Sigmoid colon (tissue), 7 donors: Measurements from ENCODE around the gene GSTP1. TPM values are rescaled to one million over a fixed set of nuclear protein-coding genes. Genes with fewer than 3 reads are reported as not detected.
"Not testable (repeated sequence)": the region's sequence is repeated elsewhere in the genome, so short reads cannot be mapped to it uniquely, and the experiment has no call there.

Source experiments
- DNase-seq: peaks from one replicate; pipeline ENCODE4 v3.0.0-alpha.2; 2019
- H3K27ac ChIP-seq, 4 donors: fragments of 200-600 bp; sonication (generic); one replicate each; pipeline ENCODE4 v1.5.1; 2016 to 2019; ENCODE audit warnings: mild to moderate bottlenecking in 1 of 4
- H3K27me3 ChIP-seq, 3 donors: fragments of 200-600 bp; sonication (generic); one replicate each; pipeline ENCODE4 v1.5.1; 2019; ENCODE audit warnings: mild to moderate bottlenecking in 1 of 3
- H3K36me3 ChIP-seq, 4 donors: fragments of 200-600 bp; sonication (generic); one replicate each; pipeline ENCODE4 v1.5.1; 2016 to 2019
- H3K4me1 ChIP-seq, 4 donors: fragments of 200-600 bp; sonication (generic); one replicate each; pipeline ENCODE4 v1.5.1; 2017 to 2019
- H3K4me3 ChIP-seq, 4 donors: fragments of 200-600 bp; sonication (generic); one replicate each; pipeline ENCODE4 v1.5.1; 2017 to 2019; ENCODE audit warnings: mild to moderate bottlenecking in 2 of 4, moderate library complexity in 1 of 4
- H3K9me3 ChIP-seq, 4 donors: fragments of 200-600 bp in 3 of 4; sonication (generic) in 3 of 4; one replicate each; pipeline versions ENCODE4 v1.5.1 to v1.6.1; 2013 to 2019
- EP300 ChIP-seq, 4 donors: sonication (generic); formaldehyde crosslinking; IDR thresholded peaks; one replicate each; pipeline ENCODE4 v1.6.1; 2017; ENCODE audit warnings: antibody characterized with exemption in 4 of 4
- POLR2A ChIP-seq, 2 donors: fragments of 450-650 bp; IDR thresholded peaks; one replicate each; pipeline ENCODE4 v1.6.1; 2016; ENCODE audit warnings: antibody characterized with exemption in 2 of 2, mild to moderate bottlenecking in 2 of 2, moderate library complexity in 2 of 2
- POLR2AphosphoS5 ChIP-seq, 4 donors: sonication (generic); formaldehyde crosslinking; IDR thresholded peaks; one replicate each; pipeline ENCODE4 v1.6.1; 2017; ENCODE audit warnings: antibody characterized with exemption in 4 of 4
- WGBS, 2 donors: extraction: QIAGEN DNeasy Blood & Tissue Kit; methylation state at CpG; one replicate each; pipeline ENCODE4 v1.1.7; 2013; 5-methylcytosine and 5-hydroxymethylcytosine counted together
- intact Hi-C: fragments of 100-400 bp; cut with DNase I; formaldehyde crosslinking; loops from one replicate; pipeline ENCODE4 v1.15.1; 2023
- polyA plus RNA-seq, 3 donors: library from polyadenylated mRNA; stranded (reverse); fragments of 200-250 nt; gene quantifications; one replicate each; pipeline ENCODE4 v1.2.3, GENCODE V29; 2013
- total RNA-seq, 4 donors: library from RNA; depleted of rRNA; stranded (reverse); fragments of >200 nt; gene quantifications; one replicate each; pipeline ENCODE4 v1.1.0, GENCODE V29; 2016
- TF ChIP-seq, protein P1 (sequence below), 4 experiments: fragments of 450-650 bp in 3 of 4; fragments of 200-600 bp in 1 of 4; IDR thresholded peaks; one replicate each; pipeline ENCODE4 v1.5.1; 2016 to 2019; ENCODE audit warnings: antibody characterized with exemption in 4 of 4, mild to moderate bottlenecking in 3 of 4, moderate library complexity in 2 of 4
- donor health status: healthy with polysubstance abuse.
- donor health status: Bipolar disorder and iron deficiency.
- donor health status: healthy.

GSTP1 gene
- total and polyA plus RNA-seq, 7 donors = 349 to 717 (median 584) TPM

GRCh38 chr11:67601098-67601497 lies 17.5 kb downstream of the GSTP1 start:
- TF ChIP-seq EP300 (IDR thresholded peaks at IDR 0.05) = no peak
- TF ChIP-seq, protein P1, sequence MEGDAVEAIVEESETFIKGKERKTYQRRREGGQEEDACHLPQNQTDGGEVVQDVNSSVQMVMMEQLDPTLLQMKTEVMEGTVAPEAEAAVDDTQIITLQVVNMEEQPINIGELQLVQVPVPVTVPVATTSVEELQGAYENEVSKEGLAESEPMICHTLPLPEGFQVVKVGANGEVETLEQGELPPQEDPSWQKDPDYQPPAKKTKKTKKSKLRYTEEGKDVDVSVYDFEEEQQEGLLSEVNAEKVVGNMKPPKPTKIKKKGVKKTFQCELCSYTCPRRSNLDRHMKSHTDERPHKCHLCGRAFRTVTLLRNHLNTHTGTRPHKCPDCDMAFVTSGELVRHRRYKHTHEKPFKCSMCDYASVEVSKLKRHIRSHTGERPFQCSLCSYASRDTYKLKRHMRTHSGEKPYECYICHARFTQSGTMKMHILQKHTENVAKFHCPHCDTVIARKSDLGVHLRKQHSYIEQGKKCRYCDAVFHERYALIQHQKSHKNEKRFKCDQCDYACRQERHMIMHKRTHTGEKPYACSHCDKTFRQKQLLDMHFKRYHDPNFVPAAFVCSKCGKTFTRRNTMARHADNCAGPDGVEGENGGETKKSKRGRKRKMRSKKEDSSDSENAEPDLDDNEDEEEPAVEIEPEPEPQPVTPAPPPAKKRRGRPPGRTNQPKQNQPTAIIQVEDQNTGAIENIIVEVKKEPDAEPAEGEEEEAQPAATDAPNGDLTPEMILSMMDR (IDR thresholded peaks at IDR 0.05) = no peak
- no peak for TF ChIP-seq POLR2A (IDR thresholded peaks at IDR 0.05)
- TF ChIP-seq POLR2AphosphoS5 (IDR thresholded peaks at IDR 0.05) = no peak
- DNase-seq = no peak
- Histone ChIP-seq H3K9me3 (no peaks in the 10 kb centered on the region), H3K27ac (no peak overlapping the region), H3K4me1 (peaks cover 0 to 3% (median 2%) of the 10 kb centered on the region in 4 donors), H3K27me3 (no peaks in the 10 kb centered on the region), H3K4me3 (no peak overlapping the region), H3K36me3 (no peaks in the 10 kb centered on the region)
- intact Hi-C loops = no loop called here
- WGBS, 2 donors = 94 to 96% methylated on average over 7 of the region's 7 CpGs

- H3K9me3 ChIP-seq, H3K4me3 ChIP-seq, H3K27ac ChIP-seq, intact Hi-C loops, DNase-seq, H3K27me3 ChIP-seq: not testable (repeated sequence)
- peaks cover under 1 to 10% (median 2%) of the 10 kb centered on the region in 4 donors for H3K36me3 ChIP-seq
- peaks cover 0 to 20% (median 19%) of the 10 kb centered on the region in 4 donors for H3K4me1 ChIP-seq
- WGBS, 2 donors = 72 to 73% methylated on average over 2 of the region's 4 CpGs
These were observed 20.5 kb downstream of the GSTP1 start for GRCh38 chr11:67604119-67604518.

DNA sequence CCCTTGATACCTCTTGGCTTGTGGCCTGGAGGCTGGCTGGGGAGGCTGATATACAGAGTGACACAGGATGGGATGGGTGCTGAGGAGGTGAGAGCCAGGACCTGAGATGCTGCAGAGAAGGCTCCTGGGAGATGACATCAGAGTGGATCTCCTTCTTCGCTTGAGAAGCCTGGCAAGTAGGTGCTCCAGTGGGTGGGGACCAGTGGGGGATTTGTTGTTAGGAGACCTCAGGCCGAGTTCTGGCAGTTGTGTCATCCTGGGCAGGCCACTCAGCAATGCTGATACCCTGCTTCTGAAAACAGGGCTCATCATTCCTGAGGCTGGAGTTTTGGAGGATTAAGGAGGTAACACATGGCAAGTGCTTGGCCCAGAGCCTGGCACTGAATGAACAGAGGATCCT lies 21.2 kb downstream of the GSTP1 start:
- no peaks in the 10 kb centered on the region for H3K9me3 ChIP-seq
- intact Hi-C loops = no loop called here
- H3K4me1 ChIP-seq = peaks cover 0 to 20% (median 19%) of the 10 kb centered on the region in 4 donors
- no peak for TF ChIP-seq EP300 (IDR thresholded peaks at IDR 0.05)
- no peak for TF ChIP-seq POLR2AphosphoS5 (IDR thresholded peaks at IDR 0.05)
- no peak for TF ChIP-seq POLR2A (IDR thresholded peaks at IDR 0.05)
- TF ChIP-seq, protein P1 (IDR thresholded peaks at IDR 0.05) = no peak
- WGBS, 2 donors = 95 to 96% methylated on average over 2 of the region's 2 CpGs
- no peak overlapping the region for H3K4me3 ChIP-seq
- peaks cover 3 to 17% (median 6%) of the 10 kb centered on the region in 4 donors for H3K36me3 ChIP-seq
- H3K27me3 ChIP-seq = no peaks in the 10 kb centered on the region
- H3K27ac ChIP-seq = no peak overlapping the region
- no peak for DNase-seq

- Histone ChIP-seq H3K27me3 (no peaks in the 10 kb centered on the region), H3K9me3 (no peaks in the 10 kb centered on the region), H3K4me1 (peaks cover 0 to 20% (median 19%) of the 10 kb centered on the region in 4 donors), H3K36me3 (peaks cover 7 to 23% (median 9%) of the 10 kb centered on the region in 4 donors), H3K4me3 (no peak overlapping the region), H3K27ac (peak overlapping the region in 1 of 4 donors; percentile 94)
- 66 to 78% methylated on average over 11 of the region's 11 CpGs for WGBS, 2 donors
- no peak for DNase-seq
- TF ChIP-seq POLR2AphosphoS5 (IDR thresholded peaks at IDR 0.05) (no peak), EP300 (IDR thresholded peaks at IDR 0.05) (no peak), POLR2A (IDR thresholded peaks at IDR 0.05) (no peak)
- TF ChIP-seq, protein P1 (IDR thresholded peaks at IDR 0.05) = no peak
- intact Hi-C loops = loop anchor here (1.0 to 2.0 kb wide), 3 partner anchors 21 to 33 kb away; no protein-coding TSS in a partner anchor
These were observed 21.8 kb downstream of the GSTP1 start for GRCh38 chr11:67605231-67606011.

DNA sequence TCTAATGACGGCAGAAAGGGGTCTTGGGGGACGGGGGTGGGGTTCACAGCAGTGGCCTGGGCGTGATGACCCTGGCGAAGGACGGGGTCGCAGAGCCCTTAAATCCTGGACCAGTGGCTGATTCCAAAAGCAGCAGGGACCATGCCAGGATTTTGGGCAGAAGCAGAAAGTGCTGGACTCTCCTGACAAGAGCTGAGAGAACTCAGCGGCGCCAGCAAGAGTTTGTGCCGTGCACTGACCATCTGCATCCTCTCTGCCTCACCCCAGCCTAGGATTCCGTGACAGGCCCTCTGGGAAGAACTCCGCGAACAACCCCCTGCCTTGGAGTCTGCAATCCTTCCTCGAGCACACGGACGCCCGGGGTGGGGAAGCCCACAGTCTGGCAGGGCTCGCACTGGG lies 22.5 kb downstream of the GSTP1 start:
- intact Hi-C loops = loop anchor here (1.0 to 2.0 kb wide), 3 partner anchors 22 to 34 kb away; no protein-coding TSS in a partner anchor
- Histone ChIP-seq H3K4me3 (peak overlapping the region; percentile 86 to 100 (median 94)), H3K36me3 (peaks cover 13 to 30% (median 14%) of the 10 kb centered on the region in 4 donors), H3K4me1 (peaks cover 0 to 20% (median 19%) of the 10 kb centered on the region in 4 donors), H3K27ac (peak overlapping the region; percentile 85 to 94 (median 88)), H3K9me3 (no peaks in the 10 kb centered on the region), H3K27me3 (no peaks in the 10 kb centered on the region)
- WGBS, 2 donors = 30 to 49% methylated on average over 17 of the region's 17 CpGs
- TF ChIP-seq POLR2A (IDR thresholded peaks at IDR 0.05) = no peak
- TF ChIP-seq POLR2AphosphoS5 (IDR thresholded peaks at IDR 0.05) = no peak
- TF ChIP-seq EP300 (IDR thresholded peaks at IDR 0.05) = no peak
- TF ChIP-seq, protein P1 (IDR thresholded peaks at IDR 0.05) = no peak
- peak; percentile 67 for DNase-seq
